Keratinocyte (primary cell): ENCODE measurements around the gene FOXL3. TPM values are rescaled to one million over a fixed set of nuclear protein-coding genes. Genes with fewer than 3 reads are reported as not detected.

Experiments used
- DNase-seq: peaks from one replicate; pipeline ENCODE4 v3.0.0-alpha.2; 2011; ENCODE audit warnings: low read depth, missing footprints, low spot score
- FAIRE-seq: peaks from 2 replicates; lab custom pipeline; 2011; peaks lifted over from hg19 to GRCh38; lab: Jason Lieb, UNC
- H2AFZ ChIP-seq: 2 replicates; pipeline ENCODE4 v1.6.0; 2012; ENCODE audit warnings: low read length, control low read depth, inconsistent platforms; ENCODE audit not compliant: control insufficient read depth
- H3K27ac ChIP-seq: 2 replicates; pipeline ENCODE4 v1.5.1; 2011; ENCODE audit warnings: low read length; ENCODE audit not compliant: control insufficient read depth, insufficient read depth
- H3K27me3 ChIP-seq: 3 replicates; pipeline ENCODE4 v1.6.0; 2011; ENCODE audit warnings: low read length; ENCODE audit not compliant: control insufficient read depth, insufficient read depth; ENCODE audit errors: extremely low read depth
- H3K36me3 ChIP-seq, 2 experiments: 2 replicates in 1 of 2; 3 replicates in 1 of 2; pipeline ENCODE4 v1.5.1; 2011; ENCODE audit warnings: low read length in 2 of 2, mild to moderate bottlenecking in 1 of 2; ENCODE audit not compliant: control insufficient read depth in 2 of 2, insufficient read depth in 2 of 2; ENCODE audit errors: extremely low read depth in 1 of 2
- H3K4me1 ChIP-seq: 3 replicates; pipeline ENCODE4 v1.5.1; 2011; ENCODE audit warnings: low read length; ENCODE audit not compliant: control insufficient read depth, insufficient read depth; ENCODE audit errors: extremely low read depth
- H3K4me2 ChIP-seq: 3 replicates; pipeline ENCODE4 v1.6.0; 2011; ENCODE audit warnings: low read depth, low read length; ENCODE audit not compliant: control insufficient read depth, insufficient read depth; ENCODE audit errors: extremely low read depth
- H3K4me3 ChIP-seq, 3 experiments: fragments of 200-600 bp in 1 of 3; sonication (generic) in 1 of 3; 2 replicates in 2 of 3; 3 replicates in 1 of 3; pipeline ENCODE4 v1.5.1; 2011 to 2016; ENCODE audit warnings: low read length in 3 of 3, mild to moderate bottlenecking in 3 of 3, control low read depth in 2 of 3, inconsistent platforms in 1 of 3, low read depth in 1 of 3, mixed read lengths in 1 of 3, mixed run types in 1 of 3, moderate library complexity in 1 of 3; ENCODE audit not compliant: control insufficient read depth in 2 of 3, insufficient read depth in 2 of 3; ENCODE audit errors: extremely low read depth in 1 of 3
- H3K79me2 ChIP-seq: 2 replicates; pipeline ENCODE4 v1.6.0; 2012; ENCODE audit warnings: low read length; ENCODE audit not compliant: control insufficient read depth, insufficient read depth
- H3K9ac ChIP-seq: 3 replicates; pipeline ENCODE4 v1.6.0; 2011; ENCODE audit warnings: low read length; ENCODE audit not compliant: control insufficient read depth, insufficient read depth; ENCODE audit errors: extremely low read depth
- H3K9me1 ChIP-seq: 3 replicates; pipeline ENCODE4 v1.6.0; 2011; ENCODE audit warnings: low read length; ENCODE audit not compliant: control insufficient read depth, insufficient read depth; ENCODE audit errors: extremely low read depth
- H3K9me3 ChIP-seq: 2 replicates; pipeline ENCODE4 v1.5.1; 2012; ENCODE audit warnings: low read depth, low read length; ENCODE audit not compliant: control insufficient read depth
- H4K20me1 ChIP-seq: 3 replicates; pipeline ENCODE4 v1.6.0; 2011; ENCODE audit warnings: low read length; ENCODE audit not compliant: control insufficient read depth, insufficient read depth; ENCODE audit errors: extremely low read depth
- CTCF ChIP-seq, 3 experiments: IDR thresholded peaks in 1 of 3; conservative IDR thresholded peaks in 1 of 3; optimal IDR thresholded peaks in 1 of 3; 2 replicates in 2 of 3; 3 replicates in 1 of 3; pipeline versions ENCODE3 to v1.5.1; 2011; ENCODE audit warnings: low read length in 3 of 3, mild to moderate bottlenecking in 3 of 3, moderate library complexity in 2 of 3, control low read depth in 1 of 3, inconsistent platforms in 1 of 3; ENCODE audit not compliant: insufficient read depth in 2 of 3; ENCODE audit errors: extremely low read depth in 1 of 3
- EZH2 ChIP-seq: IDR thresholded peaks from one replicate; pipeline ENCODE4 v1.6.1; 2012; ENCODE audit warnings: inconsistent platforms, mild to moderate bottlenecking, low read length, moderate library complexity
- dilution Hi-C: fragments of 300-500 bp; cut with MboI; formaldehyde crosslinking; loops from one replicate; pipeline ENCODE4 v1.7.0; 2020; ENCODE audit warnings: low sequenced_read_pairs; ENCODE audit not compliant: extremely low pct_ligation_motif_present
- polyA plus RNA-seq, 5 experiments: library from polyadenylated mRNA; depleted of rRNA in 3 of 5; stranded (reverse) in 3 of 5; stranded (forward) in 1 of 5; unstranded in 1 of 5; fragments of >200 nt; gene quantifications; 1 replicate in 1 of 5; 2 replicates in 3 of 5; 3 replicates in 1 of 5; pipeline versions ENCODE4 v1.2.1 to v1.2.3, GENCODE V29; 2011 to 2012; ENCODE audit warnings: missing spikeins in 2 of 5, low read depth in 1 of 5, low replicate concordance in 1 of 5

FOXL3 gene
- polyA plus RNA-seq, 1 donor (not counting 4 experiments of a cell fraction or from before 2014, with no cell fraction given): not detected

GRCh38 chr7:289209-289755, 688 bp upstream of the FOXL3 start:
- Histone ChIP-seq H3K4me1 (no peaks in the 10 kb centered on the region), H4K20me1 (no peaks in the 10 kb centered on the region), H3K79me2 (no peaks in the 10 kb centered on the region), H3K4me3 (no peak overlapping the region), H3K9me3 (no peaks in the 10 kb centered on the region), H2AFZ (no peak overlapping the region), H3K27me3 (peaks cover 67% of the 10 kb centered on the region), H3K4me2 (no peak overlapping the region), H3K9me1 (no peaks in the 10 kb centered on the region), H3K9ac (no peak overlapping the region), H3K27ac (no peak overlapping the region), H3K36me3 (no peaks in the 10 kb centered on the region)
- FAIRE-seq: no peak
- TF ChIP-seq EZH2: peak; percentile 51
- no peak for TF ChIP-seq CTCF (optimal IDR thresholded peaks at IDR 0.05 in 1 of 3, IDR thresholded peaks at IDR 0.05 in 1 of 3, conservative IDR thresholded peaks at IDR 0.05 in 1 of 3; ENCODE audit: extremely low read depth in 1 of 3, insufficient read depth in 2 of 3, low read length in 3 of 3)
- no peak for DNase-seq
- dilution Hi-C loops: no loop called here

- Histone ChIP-seq H3K4me2 (no peak overlapping the region), H3K36me3 (no peaks in the 10 kb centered on the region), H3K9me3 (no peaks in the 10 kb centered on the region), H3K4me1 (no peaks in the 10 kb centered on the region), H3K4me3 (no peak overlapping the region), H3K27ac (no peak overlapping the region), H3K9ac (no peak overlapping the region), H3K9me1 (no peaks in the 10 kb centered on the region), H2AFZ (no peak overlapping the region), H3K27me3 (peaks cover 61% of the 10 kb centered on the region), H4K20me1 (no peaks in the 10 kb centered on the region), H3K79me2 (no peaks in the 10 kb centered on the region)
- dilution Hi-C loops: no loop called here
- TF ChIP-seq EZH2 (peak; percentile 95), CTCF (optimal IDR thresholded peaks at IDR 0.05 in 1 of 3, IDR thresholded peaks at IDR 0.05 in 1 of 3, conservative IDR thresholded peaks at IDR 0.05 in 1 of 3; ENCODE audit: extremely low read depth in 1 of 3, insufficient read depth in 2 of 3, low read length in 3 of 3) (no peak)
- FAIRE-seq (no peak), DNase-seq (no peak)
Observed at GRCh38 chr7:290554-291372, 793 bp downstream of the FOXL3 start.
